Suprapubic skin (tissue), 3 donors: ENCODE data around the gene B3GNT5.

ENCODE experiments used
- CTCF ChIP-seq, 2 donors: fragments of 200-600 bp in 1 of 2; fragments of 450-650 bp in 1 of 2; sonication (generic) in 1 of 2; IDR thresholded peaks; one replicate each; pipeline ENCODE4 v1.5.1; 2016 to 2019; ENCODE audit warnings: antibody characterized with exemption in 2 of 2, mild to moderate bottlenecking in 1 of 2, moderate library complexity in 1 of 2
- POLR2A ChIP-seq, 2 donors: fragments of 450-650 bp; IDR thresholded peaks; one replicate each; pipeline ENCODE4 v1.6.1; 2017; ENCODE audit warnings: antibody characterized with exemption in 2 of 2, mild to moderate bottlenecking in 2 of 2, moderate library complexity in 2 of 2

- no peak for TF ChIP-seq POLR2A (IDR thresholded peaks at IDR 0.05)
- TF ChIP-seq CTCF (IDR thresholded peaks at IDR 0.05): no peak
These were observed 28.7 kb upstream of the B3GNT5 start for GRCh38 chr3:183224180-183224970.
